ENCODE data around the gene PPIP5K1. TPM values are rescaled to one million over a fixed set of nuclear protein-coding genes. Genes with fewer than 3 reads are reported as not detected.

Gene PPIP5K1
- total RNA-seq, 1 experiment from 2014 or later = 18.8 TPM

Other genes with a start within 250 kb of the PPIP5K1 start
- gene ZSCAN29, start 219.2 kb downstream of the PPIP5K1 start, total RNA-seq (2014; rRNA removed; shearing (Covaris generic)) = 26.8 and 47.3 TPM in 2 replicates
- 9.4 and 11.7 TPM in 2 replicates for gene TUBGCP4, start 219.1 kb downstream of the PPIP5K1 start, total RNA-seq (2014; rRNA removed; shearing (Covaris generic))
- gene TP53BP1, start 97.1 kb downstream of the PPIP5K1 start, total RNA-seq (2014; rRNA removed; shearing (Covaris generic)) = 22.2 and 31.2 TPM in 2 replicates
- gene MAP1A, start 72.6 kb downstream of the PPIP5K1 start, total RNA-seq (2014; rRNA removed; shearing (Covaris generic)) = 37.3 and 58.7 TPM in 2 replicates
- not detected in 2 replicates for gene CKMT1B, start 3.8 kb upstream of the PPIP5K1 start, total RNA-seq (2014; rRNA removed; shearing (Covaris generic))
- not detected in 2 replicates for gene STRC, start 28.6 kb upstream of the PPIP5K1 start, total RNA-seq (2014; rRNA removed; shearing (Covaris generic))
- 0.26 and 1.3 TPM in 2 replicates for gene CATSPER2, start 58.6 kb upstream of the PPIP5K1 start, total RNA-seq (2014; rRNA removed; shearing (Covaris generic))
- not detected in 2 replicates for gene CKMT1A, start 103.7 kb upstream of the PPIP5K1 start, total RNA-seq (2014; rRNA removed; shearing (Covaris generic))
- gene PDIA3, start 156.2 kb upstream of the PPIP5K1 start, total RNA-seq (2014; rRNA removed; shearing (Covaris generic)) = 177 and 211 TPM in 2 replicates
- 2.2 and 2.8 TPM in 2 replicates for gene ELL3, start 186.8 kb upstream of the PPIP5K1 start, total RNA-seq (2014; rRNA removed; shearing (Covaris generic))
- 1,081 and 1,697 TPM in 2 replicates for gene SERF2, start 202.1 kb upstream of the PPIP5K1 start, total RNA-seq (2014; rRNA removed; shearing (Covaris generic))
- not detected in 2 replicates for gene SERINC4, start 210.0 kb upstream of the PPIP5K1 start, total RNA-seq (2014; rRNA removed; shearing (Covaris generic))
- 9.4 and 18.9 TPM in 2 replicates for gene HYPK, start 210.4 kb upstream of the PPIP5K1 start, total RNA-seq (2014; rRNA removed; shearing (Covaris generic))
- 40.1 and 55.3 TPM in 2 replicates for gene MFAP1, start 234.5 kb upstream of the PPIP5K1 start, total RNA-seq (2014; rRNA removed; shearing (Covaris generic))
- gene WDR76, start 236.8 kb upstream of the PPIP5K1 start, total RNA-seq (2014; rRNA removed; shearing (Covaris generic)) = 56.1 and 77.0 TPM in 2 replicates

Data from SJSA1 (cell line).